GM23338 (cell line): ENCODE results near the gene VSX1. TPM values are rescaled to one million over a fixed set of nuclear protein-coding genes. Genes with fewer than 3 reads are reported as not detected.

Experiments used
- ATAC-seq: fragments of 200-7000 bp; cut with Tn5 transposase; 3 replicates; pipeline ENCODE4 v1.9.1; 2020
- DNase-seq: peaks from one replicate; pipeline ENCODE4 v3.0.0-alpha.2; 2015; ENCODE audit warnings: low spot score
- H2AFZ ChIP-seq: fragments of 200-600 bp; sonication (generic); 2 replicates; pipeline ENCODE4 v1.8.0; 2016; ENCODE audit warnings: antibody characterized with exemption, mild to moderate bottlenecking, moderate library complexity
- H3F3A ChIP-seq: fragments of 200-600 bp; sonication (generic); replicated peaks from 2 replicates; pipeline ENCODE4 v1.8.0; 2017; ENCODE audit warnings: antibody characterized with exemption, mixed run types, low read depth
- H3K27ac ChIP-seq: fragments of 200-600 bp; sonication (generic); 2 replicates; pipeline ENCODE4 v1.6.1; 2016; ENCODE audit warnings: low read depth
- H3K27me3 ChIP-seq: fragments of 200-600 bp; sonication (generic); 2 replicates; pipeline ENCODE4 v1.8.0; 2016; ENCODE audit warnings: mild to moderate bottlenecking, mixed run types, moderate library complexity; ENCODE audit not compliant: insufficient read depth
- H3K36me3 ChIP-seq: fragments of 200-600 bp; sonication (generic); 2 replicates; pipeline ENCODE4 v1.8.0; 2016; ENCODE audit warnings: mild to moderate bottlenecking; ENCODE audit not compliant: insufficient read depth
- H3K4me1 ChIP-seq: fragments of 200-600 bp; sonication (generic); 2 replicates; pipeline ENCODE4 v1.8.0; 2016; ENCODE audit warnings: mild to moderate bottlenecking, moderate library complexity; ENCODE audit not compliant: insufficient read depth
- H3K4me2 ChIP-seq: fragments of 200-600 bp; sonication (generic); 2 replicates; pipeline ENCODE4 v1.7.1; 2017; ENCODE audit warnings: mixed run types
- H3K4me3 ChIP-seq: fragments of 200-600 bp; sonication (generic); 2 replicates; pipeline ENCODE4 v1.6.1; 2016; ENCODE audit warnings: mixed run types
- H3K79me2 ChIP-seq: fragments of 200-600 bp; sonication (generic); replicated peaks from 2 replicates; pipeline ENCODE4 v1.8.0; 2017; ENCODE audit warnings: mild to moderate bottlenecking; ENCODE audit not compliant: insufficient read depth
- H3K9me2 ChIP-seq: fragments of 200-600 bp; sonication (generic); 2 replicates; pipeline ENCODE4 v1.8.0; 2017; ENCODE audit not compliant: insufficient read depth
- H4K20me1 ChIP-seq: fragments of 200-600 bp; sonication (generic); replicated peaks from 2 replicates; pipeline ENCODE4 v1.8.0; 2017; ENCODE audit warnings: mild to moderate bottlenecking; ENCODE audit not compliant: insufficient read depth
- H3K27ac Mint-ChIP-seq: 2 replicates; pipeline ENCODE4 v1.8.0; 2020; ENCODE audit warnings: inconsistent platforms, mild to moderate bottlenecking, moderate library complexity, mixed read lengths
- H3K27me3 Mint-ChIP-seq: 3 replicates; pipeline ENCODE4 v1.8.0; 2022; ENCODE audit warnings: low read depth, mild to moderate bottlenecking, moderate library complexity, mixed read lengths, inconsistent platforms; ENCODE audit not compliant: insufficient read depth, poor library complexity
- H3K36me3 Mint-ChIP-seq: 3 replicates; pipeline ENCODE4 v1.8.0; 2021; ENCODE audit warnings: low read depth, mild to moderate bottlenecking, inconsistent platforms, moderate library complexity, mixed read lengths
- H3K4me1 Mint-ChIP-seq: 3 replicates; pipeline ENCODE4 v1.8.0; 2020; ENCODE audit warnings: mild to moderate bottlenecking, inconsistent platforms, mixed read lengths
- H3K4me3 Mint-ChIP-seq: 3 replicates; pipeline ENCODE4 v1.8.0; 2021; ENCODE audit warnings: moderate library complexity, mild to moderate bottlenecking, inconsistent platforms, mixed read lengths
- H3K9me3 Mint-ChIP-seq: 3 replicates; pipeline ENCODE4 v1.8.0; 2020; ENCODE audit warnings: moderate library complexity, mild to moderate bottlenecking, inconsistent platforms, mixed read lengths
- CREB1 ChIP-seq: fragments of 250-450 bp; sonication (Bioruptor Pico); IDR thresholded peaks from 2 replicates; pipeline ENCODE4 v1.5.0; 2020; ENCODE audit warnings: low read depth, mild to moderate bottlenecking, moderate library complexity
- CTCF ChIP-seq, 2 experiments: fragments of 200-600 bp in 1 of 2; sonication (generic) in 1 of 2; conservative IDR thresholded peaks; 2 replicates each; pipeline versions ENCODE4 v1.5.1 to v1.6.1; 2016 to 2017; ENCODE audit warnings: antibody characterized with exemption in 2 of 2, low read depth in 2 of 2, mild to moderate bottlenecking in 2 of 2, moderate library complexity in 1 of 2
- EZH2phosphoT487 ChIP-seq: fragments of 200-600 bp; sonication (generic); IDR thresholded peaks from one replicate; pipeline ENCODE4 v1.8.1; 2018; ENCODE audit warnings: antibody characterized with exemption; ENCODE audit not compliant: unreplicated experiment
- NANOG ChIP-seq: IDR thresholded peaks from 2 replicates; pipeline ENCODE4 v1.6.1; 2016; ENCODE audit warnings: antibody characterized with exemption, borderline replicate concordance
- REST ChIP-seq: IDR thresholded peaks from one replicate; pipeline ENCODE4 v1.6.1; 2018; ENCODE audit warnings: antibody characterized with exemption; ENCODE audit not compliant: unreplicated experiment
- STAT1 ChIP-seq: IDR thresholded peaks from one replicate; pipeline ENCODE4 v1.6.1; 2016; ENCODE audit warnings: antibody characterized with exemption; ENCODE audit not compliant: unreplicated experiment
- ZNF331 ChIP-seq: fragments of 250-450 bp; sonication (Bioruptor Pico); IDR thresholded peaks from 2 replicates; pipeline ENCODE4 v1.5.0; 2020; ENCODE audit warnings: low read depth, mild to moderate bottlenecking, moderate library complexity
- polyA plus RNA-seq: library from polyadenylated mRNA; unstranded; fragments of >200 nt; fragmentation: Nextera tagmentation; extraction: Ambion mirVana; gene quantifications from 2 replicates; pipeline ENCODE4 v1.2.1, GENCODE V29; 2016
- total RNA-seq: library from RNA; depleted of rRNA; stranded (reverse); fragments of >200 nt; shearing (Covaris generic); gene quantifications from 2 replicates; pipeline ENCODE4 v1.2.3, GENCODE V29; 2014

VSX1 gene
- total and polyA plus RNA-seq, 2 experiments from 2014 or later = 0.73 TPM; not detected in 1

GRCh38 chr20:25039697-25040437 is 42.1 kb downstream of the VSX1 start:
- Histone ChIP-seq H3K27me3 (no peaks in the 10 kb centered on the region), H3F3A (no peaks in the 10 kb centered on the region), H3K79me2 (no peaks in the 10 kb centered on the region), H3K4me1 (no peaks in the 10 kb centered on the region), H2AFZ (no peak overlapping the region), H3K4me3 (no peak overlapping the region), H3K4me2 (no peak overlapping the region), H3K36me3 (no peaks in the 10 kb centered on the region), H3K9me2 (no peaks in the 10 kb centered on the region), H4K20me1 (no peaks in the 10 kb centered on the region), H3K27ac (no peak overlapping the region)
- Mint-ChIP-seq H3K36me3 (no peaks in the 10 kb centered on the region), H3K4me1 (peaks cover 5% of the 10 kb centered on the region; the same call in 1 of the 3 replicates), H3K27ac (no peak overlapping the region), H3K9me3 (no peaks in the 10 kb centered on the region; the same call in 2 of the 3 replicates), H3K4me3 (no peak overlapping the region), H3K27me3 (peaks cover 12% of the 10 kb centered on the region)
- TF ChIP-seq ZNF331 = no peak
- TF ChIP-seq EZH2phosphoT487 = no peak
- no peak for TF ChIP-seq STAT1
- no peak for TF ChIP-seq NANOG
- no peak for TF ChIP-seq CTCF (conservative IDR thresholded peaks at IDR 0.05; ENCODE audit: low read depth in 2 of 2)
- ATAC-seq (no peak), DNase-seq (no peak)

GRCh38 chr20:25038591-25039015 is 43.3 kb downstream of the VSX1 start:
- ATAC-seq (no peak), DNase-seq (no peak)
- Mint-ChIP-seq H3K9me3 (no peaks in the 10 kb centered on the region; the same call in 2 of the 3 replicates), H3K27me3 (peaks cover 8% of the 10 kb centered on the region), H3K4me3 (no peak overlapping the region), H3K4me1 (peaks cover 5% of the 10 kb centered on the region; the same call in 2 of the 3 replicates), H3K27ac (no peak overlapping the region), H3K36me3 (no peaks in the 10 kb centered on the region)
- Histone ChIP-seq H3K4me3 (no peak overlapping the region), H4K20me1 (no peaks in the 10 kb centered on the region), H3K27me3 (no peaks in the 10 kb centered on the region), H3K4me1 (no peaks in the 10 kb centered on the region), H3K79me2 (no peaks in the 10 kb centered on the region), H3K36me3 (no peaks in the 10 kb centered on the region), H3K9me2 (no peaks in the 10 kb centered on the region), H3F3A (no peaks in the 10 kb centered on the region), H2AFZ (no peak overlapping the region), H3K27ac (no peak overlapping the region), H3K4me2 (no peak overlapping the region)
- no peak for TF ChIP-seq REST
- TF ChIP-seq CTCF (conservative IDR thresholded peaks at IDR 0.05; ENCODE audit: low read depth in 2 of 2) = no peak
- no peak for TF ChIP-seq CREB1 (CRISPR knock-in tag)
